HG03103 (cell line): ENCODE results near the gene COL17A1.

Source experiments
- ATAC-seq: cut with Tn5 transposase; IDR thresholded peaks from one replicate; pipeline ENCODE4 v1.9.1; 2021; ENCODE audit warnings: low read depth; ENCODE audit not compliant: unreplicated experiment

Gene COL17A1

GRCh38 chr10:104056619-104057273 is 28.9 kb downstream of the COL17A1 start:
- ATAC-seq, result no peak

- no peak for ATAC-seq
Observed at GRCh38 chr10:104054430-104054829, 31.2 kb downstream of the COL17A1 start.

- no peak for ATAC-seq
Observed at GRCh38 chr10:104053201-104053600, 32.5 kb downstream of the COL17A1 start.

- ATAC-seq, result no peak
Observed at GRCh38 chr10:104052431-104052830, 33.2 kb downstream of the COL17A1 start.

- ATAC-seq, result no peak
Observed at GRCh38 chr10:104049504-104050250, 36.0 kb downstream of the COL17A1 start.

GRCh38 chr10:104046651-104047050 is 39.0 kb downstream of the COL17A1 start:
- no peak for ATAC-seq

GRCh38 chr10:104045151-104046089 is 40.3 kb downstream of the COL17A1 start:
- no peak for ATAC-seq

- no peak for ATAC-seq
Observed at GRCh38 chr10:104043854-104044253, 41.8 kb downstream of the COL17A1 start.

- ATAC-seq, result no peak
Observed at GRCh38 chr10:104043185-104043830, 42.4 kb downstream of the COL17A1 start.

- no peak for ATAC-seq
Observed at GRCh38 chr10:104041891-104042535, 43.7 kb downstream of the COL17A1 start.

- no peak for ATAC-seq
Observed at GRCh38 chr10:104040862-104041789, 44.6 kb downstream of the COL17A1 start.

GRCh38 chr10:104040382-104040781 is 45.3 kb downstream of the COL17A1 start:
- no peak for ATAC-seq

- ATAC-seq, result no peak
Observed at GRCh38 chr10:104038958-104039752, 46.5 kb downstream of the COL17A1 start.

- no peak for ATAC-seq
Observed at GRCh38 chr10:104038537-104038936, 47.1 kb downstream of the COL17A1 start.

GRCh38 chr10:104037261-104037951 is 48.3 kb downstream of the COL17A1 start:
- no peak for ATAC-seq

- ATAC-seq, result no peak
Observed at GRCh38 chr10:104036518-104037260, 49.0 kb downstream of the COL17A1 start.

- ATAC-seq, result no peak
Observed at GRCh38 chr10:104036069-104036384, 49.7 kb downstream of the COL17A1 start.
